IgD-negative memory B cell (primary cell): Measurements from ENCODE around the gene FOXP4. TPM values are rescaled to one million over a fixed set of nuclear protein-coding genes. Genes with fewer than 3 reads are reported as not detected.

Experiments
- H3K27ac Mint-ChIP-seq, 3 donors: one replicate each; pipeline ENCODE4 v1.8.0; 2020 to 2022; ENCODE audit warnings: mild to moderate bottlenecking in 3 of 3, mixed read lengths in 3 of 3, moderate library complexity in 1 of 3
- H3K27me3 Mint-ChIP-seq: one replicate; pipeline ENCODE4 v1.8.0; 2021; ENCODE audit warnings: mixed read lengths
- H3K36me3 Mint-ChIP-seq: one replicate; pipeline ENCODE4 v1.8.0; 2020; ENCODE audit warnings: mild to moderate bottlenecking, mixed read lengths
- H3K4me1 Mint-ChIP-seq, 3 donors: one replicate each; pipeline ENCODE4 v1.8.0; 2020 to 2022; ENCODE audit warnings: mixed read lengths in 3 of 3, mild to moderate bottlenecking in 1 of 3
- H3K4me3 Mint-ChIP-seq, 4 donors: one replicate each; pipeline ENCODE4 v1.8.0; 2020 to 2022; ENCODE audit warnings: mild to moderate bottlenecking in 4 of 4, mixed read lengths in 4 of 4, moderate library complexity in 3 of 4
- H3K9me3 Mint-ChIP-seq, 3 donors: one replicate each; pipeline ENCODE4 v1.8.0; 2020 to 2021; ENCODE audit warnings: mixed read lengths in 3 of 3, mild to moderate bottlenecking in 1 of 3
- polyA plus RNA-seq: library from polyadenylated mRNA; unstranded; fragments of 300-500 nt; fragmentation: Illumina TruSeq; gene quantifications from one replicate; pipeline ENCODE4 v1.2.3, GENCODE V29; 2021

Gene FOXP4
- polyA plus RNA-seq, 1 donor from 2014 or later: 2.6 TPM

DNA sequence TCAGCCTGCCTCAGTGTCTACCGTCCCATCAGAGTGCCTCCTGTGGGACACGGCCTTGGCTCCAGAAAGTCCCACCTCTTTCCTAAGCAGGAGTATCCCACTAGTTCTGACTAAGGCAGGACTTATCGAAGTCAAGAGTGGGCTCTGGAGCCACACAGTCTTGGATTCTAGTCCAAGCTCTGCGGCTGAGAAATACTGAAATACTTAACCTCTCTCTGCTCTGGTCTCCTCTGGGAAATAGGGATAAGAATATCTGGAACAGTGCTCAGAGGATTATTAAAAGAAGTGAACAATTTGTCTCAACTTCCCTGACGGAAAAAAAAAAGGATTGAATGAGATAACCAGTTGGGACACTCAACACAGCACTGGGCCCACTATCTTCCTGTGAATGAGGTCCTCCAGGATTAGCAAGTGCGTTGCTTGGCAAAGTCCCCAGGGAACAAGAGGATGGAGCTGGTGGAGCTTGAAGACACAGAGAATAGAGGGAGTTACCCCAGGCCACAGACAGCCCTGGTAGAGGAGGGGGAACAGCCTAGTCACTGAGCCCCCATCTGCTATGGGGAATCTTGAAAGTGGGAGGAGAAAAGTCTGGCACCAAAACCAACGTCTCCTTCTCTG, 34.6 kb upstream of the FOXP4 start:
- Mint-ChIP-seq H3K9me3 (no peaks in the 10 kb centered on the region), H3K27me3 (peaks cover 6% of the 10 kb centered on the region), H3K36me3 (no peaks in the 10 kb centered on the region), H3K4me1 (peaks cover 0 to 4% (median 0%) of the 10 kb centered on the region in 3 donors), H3K4me3 (no peak overlapping the region), H3K27ac (no peak overlapping the region)

DNA sequence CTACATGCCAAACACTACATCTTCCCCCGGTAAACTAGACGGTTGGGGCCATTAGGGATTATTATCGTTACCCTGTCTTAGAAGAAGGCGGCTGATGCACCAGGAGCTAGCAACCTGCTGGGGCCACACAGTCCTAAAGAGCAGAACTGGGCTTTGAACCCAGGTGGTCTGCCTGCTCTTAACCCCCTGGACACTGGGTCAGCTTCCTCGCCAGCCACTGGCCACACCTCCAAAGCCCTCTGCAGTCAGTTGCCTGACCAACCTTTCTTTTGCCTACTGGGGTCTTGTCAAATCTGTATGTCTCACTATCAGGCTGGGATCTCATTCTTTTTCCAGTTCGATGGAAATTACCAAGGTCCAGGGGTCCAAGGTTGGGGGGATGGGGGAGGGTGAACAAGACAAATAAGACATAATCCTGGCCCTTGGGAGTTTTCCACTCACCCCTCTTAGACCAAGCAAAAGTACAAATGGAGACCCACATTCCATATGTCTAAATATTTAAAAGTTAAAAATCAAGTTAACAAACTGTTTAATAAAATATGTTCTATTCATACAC, 34.0 kb upstream of the FOXP4 start:
- Mint-ChIP-seq H3K27ac (no peak overlapping the region), H3K36me3 (no peaks in the 10 kb centered on the region), H3K27me3 (peaks cover 4% of the 10 kb centered on the region), H3K4me1 (peaks cover 0 to 2% (median 0%) of the 10 kb centered on the region in 3 donors), H3K9me3 (peaks cover 0 to 1% (median 0%) of the 10 kb centered on the region in 3 donors), H3K4me3 (no peak overlapping the region)

DNA sequence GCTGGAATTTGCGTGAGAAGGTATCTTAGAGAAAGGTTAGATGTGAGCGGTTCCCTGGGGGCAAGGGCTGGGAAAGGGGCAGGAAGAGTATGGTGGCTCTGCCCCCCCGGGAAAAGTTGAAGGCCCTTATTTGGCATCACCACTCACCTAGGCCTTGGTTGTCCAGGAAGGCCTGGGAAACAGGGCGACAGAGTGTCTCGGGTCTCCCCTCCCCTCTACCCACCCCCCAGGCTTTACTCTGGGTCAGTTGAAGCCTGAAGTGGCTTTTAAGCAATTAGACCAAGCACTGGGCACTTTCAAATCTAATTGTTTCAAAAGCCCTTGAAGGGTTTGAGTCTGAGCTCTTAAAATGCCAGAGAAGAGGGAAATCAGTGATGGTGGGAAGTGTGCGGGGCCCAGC, 30.2 kb upstream of the FOXP4 start:
- Mint-ChIP-seq H3K9me3 (peaks cover 0 to 1% (median 0%) of the 10 kb centered on the region in 3 donors), H3K27ac (no peak overlapping the region), H3K27me3 (no peaks in the 10 kb centered on the region), H3K4me3 (no peak overlapping the region), H3K36me3 (no peaks in the 10 kb centered on the region), H3K4me1 (no peaks in the 10 kb centered on the region)

DNA sequence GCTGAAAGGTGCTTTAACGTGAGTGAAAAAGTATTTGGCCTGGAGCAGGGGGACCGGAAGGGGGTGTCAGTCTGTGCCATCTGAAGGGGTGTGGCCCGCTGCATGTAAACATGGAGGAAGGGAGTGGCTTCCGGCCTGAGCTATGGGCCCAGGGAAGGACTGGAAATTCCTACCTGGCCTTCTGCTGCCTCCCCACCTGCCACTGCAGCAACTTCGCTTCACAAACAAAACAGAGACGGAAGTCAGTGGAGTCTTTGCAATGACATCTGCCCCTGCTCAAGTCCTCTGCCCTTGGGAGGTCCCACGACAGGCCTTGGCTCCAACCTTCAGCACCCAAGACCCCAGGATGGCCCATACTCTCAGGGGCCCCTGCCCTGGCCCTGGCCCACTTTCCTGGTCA, 28.1 kb upstream of the FOXP4 start:
- Mint-ChIP-seq H3K4me1 (no peaks in the 10 kb centered on the region), H3K9me3 (peaks cover 0 to 1% (median 0%) of the 10 kb centered on the region in 3 donors)

DNA sequence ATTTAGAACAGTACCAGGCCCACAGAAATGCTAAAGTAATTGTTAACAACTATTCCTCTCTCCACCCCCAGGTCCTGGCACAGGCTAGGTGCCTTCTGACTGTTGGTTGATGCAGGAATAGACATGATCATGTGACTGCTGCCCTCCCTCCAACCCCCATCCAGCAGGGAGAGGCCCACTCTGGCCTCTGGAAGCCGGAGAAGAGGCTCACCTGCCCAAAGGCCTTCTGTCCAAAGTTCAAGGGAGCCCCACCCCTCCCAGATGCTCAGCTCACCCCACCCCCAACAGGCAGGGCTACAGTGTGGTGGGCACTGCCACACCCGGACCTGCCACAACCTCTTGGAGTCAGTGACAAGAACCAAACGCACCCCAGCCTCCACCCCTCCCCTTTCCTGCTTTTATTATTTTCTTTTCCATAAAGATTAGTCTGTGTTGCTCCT, 26.9 kb upstream of the FOXP4 start:
- Mint-ChIP-seq H3K4me3 (no peak overlapping the region), H3K27ac (no peak overlapping the region), H3K36me3 (no peaks in the 10 kb centered on the region), H3K9me3 (peaks cover 0 to 1% (median 0%) of the 10 kb centered on the region in 3 donors), H3K4me1 (no peaks in the 10 kb centered on the region), H3K27me3 (peaks cover 3% of the 10 kb centered on the region)

More for the DNA sequence above, 28.1 kb upstream of the FOXP4 start:
- H3K27me3 Mint-ChIP-seq: peaks cover 3% of the 10 kb centered on the region
- no peaks in the 10 kb centered on the region for H3K36me3 Mint-ChIP-seq
- no peak overlapping the region for H3K4me3 Mint-ChIP-seq
- no peak overlapping the region for H3K27ac Mint-ChIP-seq

DNA sequence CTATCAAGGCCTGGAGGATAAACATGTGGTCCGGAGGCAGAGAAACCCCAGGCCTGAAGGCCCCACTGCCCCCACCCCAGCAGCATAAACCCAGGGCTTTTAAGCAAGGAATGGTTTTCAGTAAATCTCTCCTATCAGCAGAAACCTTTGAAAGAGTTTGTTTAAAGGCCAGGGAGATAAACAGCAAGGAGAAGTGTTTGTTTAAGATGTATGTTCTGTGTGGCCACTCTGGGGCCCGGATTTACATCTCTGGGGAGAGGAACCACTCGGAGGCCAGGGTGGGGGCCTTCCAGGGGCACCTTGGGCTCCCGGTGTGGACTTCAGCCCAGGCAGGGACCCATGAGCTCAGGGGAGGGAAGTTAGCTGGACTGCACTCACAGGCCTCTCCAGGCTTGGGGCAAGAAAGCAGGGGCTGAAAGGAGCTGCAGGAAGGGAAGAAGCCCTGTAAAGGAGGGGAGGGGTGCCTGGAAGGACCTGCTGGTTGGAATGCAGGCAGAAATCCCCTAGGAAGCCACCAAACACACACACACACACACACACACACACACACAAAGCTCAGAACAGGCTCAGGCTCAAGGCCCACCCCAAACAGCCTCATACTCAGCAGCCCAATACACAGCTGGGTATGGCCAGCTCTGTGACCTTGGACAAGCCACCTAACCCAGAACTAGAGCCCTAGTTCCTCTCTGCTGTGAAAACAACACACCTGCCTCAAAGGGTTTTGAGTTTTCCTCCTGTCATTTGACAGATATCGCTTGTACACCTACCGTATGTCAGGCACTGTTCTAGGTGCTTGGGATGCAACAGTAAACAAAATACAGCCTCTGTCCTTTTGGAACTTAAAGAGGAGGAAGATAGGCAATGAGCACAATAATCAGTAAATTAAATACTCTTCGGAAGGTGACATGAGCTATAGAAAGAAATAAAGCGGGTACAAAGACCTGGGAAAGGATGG, 26.2 kb upstream of the FOXP4 start:
- no peaks in the 10 kb centered on the region for H3K4me1 Mint-ChIP-seq
- H3K4me3 Mint-ChIP-seq: no peak overlapping the region
- H3K27me3 Mint-ChIP-seq: peaks cover 3% of the 10 kb centered on the region
- no peaks in the 10 kb centered on the region for H3K36me3 Mint-ChIP-seq
- H3K9me3 Mint-ChIP-seq: peaks cover 0 to 1% (median 0%) of the 10 kb centered on the region in 3 donors
- H3K27ac Mint-ChIP-seq: no peak overlapping the region

DNA sequence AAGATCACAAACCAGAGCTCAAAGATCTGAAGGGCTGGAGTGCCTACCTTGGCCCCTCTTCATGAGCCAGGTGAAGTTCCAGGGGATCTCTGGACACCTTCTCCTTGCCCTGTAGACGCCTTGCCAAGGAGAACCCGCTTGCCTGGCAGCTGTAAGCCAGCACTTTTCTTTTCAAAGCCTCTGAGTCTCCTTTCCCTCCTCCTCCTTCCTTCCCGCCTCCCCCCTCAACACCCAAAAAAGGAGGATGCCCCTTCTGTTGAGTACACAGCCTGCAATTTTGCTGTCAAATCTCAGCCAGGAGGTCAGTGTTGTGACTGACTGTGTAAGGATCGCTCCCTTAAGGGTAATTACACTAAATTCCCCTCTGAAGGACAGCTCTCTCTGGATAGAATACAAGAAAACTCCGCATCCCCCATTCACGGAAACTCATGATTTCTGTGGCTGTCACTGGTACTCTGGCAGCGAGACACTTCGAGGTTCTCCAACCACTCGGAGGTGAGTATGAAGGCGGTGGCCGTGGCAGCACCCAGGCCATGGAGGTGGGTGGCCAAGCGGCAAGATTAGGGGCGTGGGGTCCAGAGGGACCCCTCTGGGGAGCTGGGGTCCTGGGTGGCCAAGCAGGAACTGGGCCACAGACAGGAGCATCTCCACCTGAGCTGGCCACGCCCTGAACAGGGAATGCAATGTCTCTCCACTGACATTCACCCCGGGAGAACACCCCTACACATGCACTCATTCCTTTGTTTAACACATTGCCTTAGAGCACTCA, 23.2 kb upstream of the FOXP4 start:
- Mint-ChIP-seq H3K4me1 (peaks cover 0 to 3% (median 0%) of the 10 kb centered on the region in 3 donors), H3K27me3 (peaks cover 3% of the 10 kb centered on the region), H3K9me3 (no peaks in the 10 kb centered on the region), H3K27ac (no peak overlapping the region), H3K36me3 (no peaks in the 10 kb centered on the region), H3K4me3 (no peak overlapping the region)

DNA sequence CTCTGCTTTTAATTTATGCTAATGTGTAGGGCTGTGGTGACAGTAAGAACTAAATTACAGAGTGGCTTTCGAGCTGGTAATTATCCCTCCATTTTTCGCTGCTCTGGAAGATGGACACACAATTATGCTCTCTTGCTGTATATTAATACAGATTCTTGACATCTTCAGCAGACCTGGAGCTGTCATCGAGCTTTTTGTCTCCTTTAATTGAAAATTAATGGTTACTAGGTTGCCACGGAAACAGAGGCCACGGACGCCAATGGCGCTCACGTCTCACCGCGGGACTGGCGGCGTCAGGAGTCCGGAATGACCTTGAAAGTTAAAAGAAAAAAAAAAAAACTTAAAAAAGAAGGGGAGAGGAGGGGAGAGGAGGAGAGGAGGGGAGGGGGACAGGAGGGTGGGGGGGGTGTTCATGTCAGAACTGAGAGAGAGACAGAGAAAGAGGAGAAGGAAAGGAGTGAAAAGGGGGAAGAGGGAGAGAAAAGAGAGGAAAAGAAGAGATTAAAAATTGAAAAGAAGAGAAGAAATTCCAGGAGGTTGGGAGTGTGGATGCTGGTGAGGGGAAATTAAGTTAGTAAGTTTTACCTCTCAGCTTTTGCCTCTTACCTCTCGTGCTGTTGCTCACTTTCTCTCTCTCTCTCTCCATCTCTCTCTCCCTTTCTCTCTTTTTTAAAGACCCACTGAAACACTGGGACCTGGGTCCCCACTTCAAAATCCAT, 22.1 kb upstream of the FOXP4 start:
- no peaks in the 10 kb centered on the region for H3K9me3 Mint-ChIP-seq
- H3K36me3 Mint-ChIP-seq: no peaks in the 10 kb centered on the region
- no peak overlapping the region for H3K27ac Mint-ChIP-seq
- H3K4me1 Mint-ChIP-seq: peaks cover 4 to 6% (median 6%) of the 10 kb centered on the region in 3 donors
- peaks cover 3% of the 10 kb centered on the region for H3K27me3 Mint-ChIP-seq
- H3K4me3 Mint-ChIP-seq: no peak overlapping the region

DNA sequence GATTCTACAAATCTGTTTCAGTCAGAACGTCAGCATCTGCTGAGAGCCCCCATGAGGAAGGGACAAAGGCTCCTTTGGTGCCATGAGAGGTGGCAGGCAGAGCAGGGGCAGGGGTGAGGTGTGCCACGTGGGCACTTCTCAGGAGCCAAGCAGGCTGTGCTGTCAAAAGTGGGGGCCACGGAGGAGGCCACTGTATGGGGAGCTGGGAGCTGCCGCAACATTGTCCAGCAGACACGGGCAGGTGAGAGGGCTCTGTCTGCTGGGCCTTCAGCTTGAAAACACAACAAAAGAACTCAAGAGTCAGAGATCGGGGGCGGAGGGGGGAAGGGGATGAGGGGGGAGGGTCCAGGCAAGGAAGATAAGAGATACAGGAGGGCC, 21.6 kb upstream of the FOXP4 start:
- no peak overlapping the region for H3K27ac Mint-ChIP-seq
- H3K9me3 Mint-ChIP-seq: no peaks in the 10 kb centered on the region
- H3K36me3 Mint-ChIP-seq: no peaks in the 10 kb centered on the region
- H3K27me3 Mint-ChIP-seq: peaks cover 3% of the 10 kb centered on the region
- no peak overlapping the region for H3K4me3 Mint-ChIP-seq
- peaks cover 4 to 7% (median 6%) of the 10 kb centered on the region in 3 donors for H3K4me1 Mint-ChIP-seq

DNA sequence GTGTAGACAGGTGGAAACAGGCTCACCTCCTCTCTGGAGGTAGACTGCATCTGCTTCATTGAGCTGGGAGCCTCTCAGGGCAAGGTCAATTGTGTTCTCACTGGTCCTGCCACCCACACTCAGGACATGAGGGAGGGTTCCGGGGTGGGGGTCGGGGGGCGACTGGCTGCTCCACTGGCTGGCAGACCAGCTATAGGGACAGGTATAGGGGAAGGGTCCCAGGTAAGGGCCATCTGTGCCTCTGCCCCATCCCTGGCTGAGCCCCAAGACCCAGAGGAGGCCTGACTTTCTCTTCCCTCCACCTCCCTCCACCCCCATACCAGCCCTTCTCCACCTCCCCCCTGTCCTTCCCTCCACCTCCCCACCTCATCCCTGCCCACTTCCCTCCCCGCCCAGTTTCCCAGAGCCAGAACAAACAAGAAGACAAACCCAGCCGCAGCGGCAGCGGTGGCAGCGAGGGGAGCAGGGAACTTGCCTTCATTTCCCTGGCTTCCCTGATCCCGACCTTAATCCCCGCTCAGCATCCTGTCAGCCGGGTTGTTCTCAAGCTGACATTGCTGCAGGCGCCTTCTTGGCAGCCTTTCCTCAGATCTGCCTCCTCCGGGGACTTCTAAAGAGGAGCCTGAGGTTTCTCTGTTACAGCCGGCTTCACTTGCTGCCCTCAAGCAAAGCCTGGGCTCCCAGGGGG, 18.3 kb upstream of the FOXP4 start:
- Mint-ChIP-seq H3K27me3 (no peaks in the 10 kb centered on the region), H3K4me3 (peak overlapping the region in 2 of 4 donors; percentile 70 to 77), H3K27ac (peak overlapping the region in 1 of 3 donors; percentile 91)

DNA sequence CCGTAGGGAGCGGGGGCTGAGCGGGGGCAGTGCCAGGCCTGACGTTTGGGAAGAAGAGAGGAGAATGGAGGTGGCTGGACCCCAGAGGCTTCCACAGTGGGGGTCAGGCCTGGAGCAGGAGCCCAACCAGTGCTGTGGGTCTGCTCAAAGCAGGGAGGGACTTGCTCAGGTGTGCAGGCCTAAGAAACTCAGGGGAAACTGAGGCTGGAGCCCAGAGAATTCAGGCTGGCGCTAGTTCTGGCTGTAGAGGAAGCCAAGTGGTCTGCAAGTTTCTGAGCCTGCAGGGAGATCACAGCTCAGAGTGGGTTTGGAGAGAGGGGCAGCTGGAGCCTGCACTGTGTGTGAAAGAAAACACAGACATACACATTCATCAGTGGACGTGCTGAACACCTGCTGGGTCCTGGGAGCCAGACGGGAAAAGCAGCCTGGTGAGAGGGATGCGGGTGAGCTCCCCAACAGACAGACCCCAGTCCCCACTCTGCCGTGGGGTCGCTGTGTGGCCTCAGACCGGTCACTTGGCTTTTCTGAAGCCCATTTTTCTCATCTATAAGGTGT, 17.7 kb upstream of the FOXP4 start:
- Mint-ChIP-seq H3K27ac (no peak overlapping the region), H3K27me3 (no peaks in the 10 kb centered on the region), H3K36me3 (no peaks in the 10 kb centered on the region), H3K4me3 (peak overlapping the region in 1 of 4 donors; percentile 77), H3K9me3 (no peaks in the 10 kb centered on the region), H3K4me1 (peaks cover 14 to 28% (median 25%) of the 10 kb centered on the region in 3 donors)

More for the DNA sequence above, 18.3 kb upstream of the FOXP4 start:
- Mint-ChIP-seq H3K36me3 (no peaks in the 10 kb centered on the region), H3K9me3 (no peaks in the 10 kb centered on the region), H3K4me1 (peaks cover 14 to 25% (median 25%) of the 10 kb centered on the region in 3 donors)

DNA sequence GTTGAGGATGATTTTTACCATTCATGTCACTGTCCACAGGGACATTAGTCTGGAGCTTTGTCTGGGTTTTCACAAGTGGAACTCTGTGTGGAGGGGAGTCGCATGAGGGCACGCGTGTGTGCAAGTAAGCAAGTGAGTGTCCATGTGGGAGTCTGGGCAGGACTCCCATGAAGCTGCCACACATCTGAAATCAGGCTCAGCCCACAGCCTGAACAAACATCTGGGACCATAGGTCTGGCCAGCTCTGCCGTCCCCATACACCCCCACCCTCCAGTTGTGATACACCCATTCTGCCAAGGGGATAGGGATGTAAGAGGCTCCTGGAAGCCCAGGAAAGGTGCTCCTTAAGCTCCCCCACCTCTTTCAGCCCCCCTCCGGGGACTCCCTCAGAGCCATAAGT, 17.1 kb upstream of the FOXP4 start:
- Mint-ChIP-seq H3K4me3 (no peak overlapping the region), H3K27me3 (no peaks in the 10 kb centered on the region), H3K4me1 (peaks cover 14 to 28% (median 25%) of the 10 kb centered on the region in 3 donors), H3K27ac (no peak overlapping the region), H3K9me3 (no peaks in the 10 kb centered on the region), H3K36me3 (no peaks in the 10 kb centered on the region)

DNA sequence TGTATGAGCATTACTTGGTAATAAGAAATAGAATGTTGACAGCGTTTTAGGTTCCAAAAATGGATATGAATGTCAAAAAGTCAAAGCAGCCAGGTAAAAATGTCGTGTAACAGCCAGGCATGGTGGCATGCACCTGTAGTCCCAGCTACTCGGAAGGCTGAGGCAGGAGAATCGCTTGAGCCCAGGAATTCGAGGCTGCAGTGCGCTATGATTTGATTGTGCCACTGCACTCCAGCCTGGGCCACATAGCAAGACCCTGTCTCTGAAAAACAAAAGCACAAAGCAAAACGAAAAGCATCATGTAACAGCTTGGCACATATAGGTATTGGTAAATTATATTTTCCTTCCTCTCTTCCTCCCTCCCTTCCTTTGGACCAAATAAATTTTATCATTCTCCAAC, 16.2 kb upstream of the FOXP4 start:
- Mint-ChIP-seq H3K27ac (peak overlapping the region in 1 of 3 donors; percentile 5), H3K27me3 (no peaks in the 10 kb centered on the region), H3K9me3 (no peaks in the 10 kb centered on the region), H3K36me3 (no peaks in the 10 kb centered on the region), H3K4me1 (peaks cover 15 to 28% (median 25%) of the 10 kb centered on the region in 3 donors), H3K4me3 (peak overlapping the region in 1 of 4 donors; percentile 67)
